Lower leg skin (tissue), 4 donors: ENCODE data around the gene MRPS33. TPM values are rescaled to one million over a fixed set of nuclear protein-coding genes. Genes with fewer than 3 reads are reported as not detected.

Source experiments
- DNase-seq, 2 donors: peaks; one replicate each; pipeline ENCODE4 v3.0.0-alpha.2; 2019; ENCODE audit warnings: low spot score in 2 of 2
- H3K4me3 ChIP-seq: fragments of 200-600 bp; sonication (generic); 2 replicates; pipeline ENCODE4 v1.5.1; 2017; ENCODE audit warnings: mild to moderate bottlenecking, low read depth; ENCODE audit not compliant: poor library complexity, severe bottlenecking
- POLR2A ChIP-seq, 2 donors: fragments of 450-650 bp; IDR thresholded peaks; one replicate each; pipeline ENCODE4 v1.6.1; 2016 to 2017; ENCODE audit warnings: antibody characterized with exemption in 2 of 2, mild to moderate bottlenecking in 1 of 2, moderate library complexity in 1 of 2
- WGBS, 2 donors: methylation state at CpG; one replicate each; pipeline ENCODE4 v1.1.5; 2018; 5-methylcytosine and 5-hydroxymethylcytosine counted together
- intact Hi-C: fragments of 100-400 bp; cut with DNase I; formaldehyde crosslinking; loops from one replicate; pipeline ENCODE4 v1.15.0; 2023; ENCODE audit warnings: low total_unique reads
- total RNA-seq, 4 donors: library from RNA; depleted of rRNA; stranded (reverse); fragments of >200 nt; gene quantifications; one replicate each; pipeline ENCODE4 v1.1.0, GENCODE V29; 2016
- TF ChIP-seq, protein P1 (sequence below), 3 donors: fragments of 450-650 bp; IDR thresholded peaks; one replicate each; pipeline ENCODE4 v1.5.1; 2016; ENCODE audit warnings: antibody characterized with exemption in 3 of 3, mild to moderate bottlenecking in 3 of 3, moderate library complexity in 2 of 3

MRPS33 gene
- total RNA-seq, 4 donors from 2014 or later = 10.1 to 24.1 (median 19.7) TPM

DNA sequence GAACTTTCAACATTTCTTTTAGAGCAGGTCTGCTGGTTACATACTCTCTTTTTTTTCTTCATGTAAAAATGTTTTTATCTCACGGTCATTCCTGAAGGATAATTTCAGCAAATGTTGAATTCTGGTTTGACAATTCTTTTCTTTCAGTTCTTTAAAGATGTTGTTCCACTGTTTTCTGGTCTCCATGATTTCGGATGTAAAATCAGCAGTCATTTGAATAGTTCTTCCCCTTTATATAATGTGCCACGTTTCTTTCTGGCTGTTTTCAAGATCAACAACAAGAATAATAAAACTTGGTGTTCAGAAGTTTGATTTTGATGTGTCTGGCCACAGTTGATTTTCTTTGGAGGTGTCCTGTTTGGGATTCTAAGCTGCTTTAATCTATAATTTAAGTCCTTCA is 14.0 kb upstream of the MRPS33 start:
- no peak for DNase-seq
- intact Hi-C loops = loop anchor here (5.0 kb wide), 1 partner anchor 986 kb away; no protein-coding TSS in a partner anchor
- TF ChIP-seq, protein P1, sequence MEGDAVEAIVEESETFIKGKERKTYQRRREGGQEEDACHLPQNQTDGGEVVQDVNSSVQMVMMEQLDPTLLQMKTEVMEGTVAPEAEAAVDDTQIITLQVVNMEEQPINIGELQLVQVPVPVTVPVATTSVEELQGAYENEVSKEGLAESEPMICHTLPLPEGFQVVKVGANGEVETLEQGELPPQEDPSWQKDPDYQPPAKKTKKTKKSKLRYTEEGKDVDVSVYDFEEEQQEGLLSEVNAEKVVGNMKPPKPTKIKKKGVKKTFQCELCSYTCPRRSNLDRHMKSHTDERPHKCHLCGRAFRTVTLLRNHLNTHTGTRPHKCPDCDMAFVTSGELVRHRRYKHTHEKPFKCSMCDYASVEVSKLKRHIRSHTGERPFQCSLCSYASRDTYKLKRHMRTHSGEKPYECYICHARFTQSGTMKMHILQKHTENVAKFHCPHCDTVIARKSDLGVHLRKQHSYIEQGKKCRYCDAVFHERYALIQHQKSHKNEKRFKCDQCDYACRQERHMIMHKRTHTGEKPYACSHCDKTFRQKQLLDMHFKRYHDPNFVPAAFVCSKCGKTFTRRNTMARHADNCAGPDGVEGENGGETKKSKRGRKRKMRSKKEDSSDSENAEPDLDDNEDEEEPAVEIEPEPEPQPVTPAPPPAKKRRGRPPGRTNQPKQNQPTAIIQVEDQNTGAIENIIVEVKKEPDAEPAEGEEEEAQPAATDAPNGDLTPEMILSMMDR (IDR thresholded peaks at IDR 0.05) = no peak
- no peak for TF ChIP-seq POLR2A (IDR thresholded peaks at IDR 0.05)
- 77 to 82% methylated on average over 3 of the region's 3 CpGs for WGBS, 2 donors
- H3K4me3 ChIP-seq = no peak overlapping the region

DNA sequence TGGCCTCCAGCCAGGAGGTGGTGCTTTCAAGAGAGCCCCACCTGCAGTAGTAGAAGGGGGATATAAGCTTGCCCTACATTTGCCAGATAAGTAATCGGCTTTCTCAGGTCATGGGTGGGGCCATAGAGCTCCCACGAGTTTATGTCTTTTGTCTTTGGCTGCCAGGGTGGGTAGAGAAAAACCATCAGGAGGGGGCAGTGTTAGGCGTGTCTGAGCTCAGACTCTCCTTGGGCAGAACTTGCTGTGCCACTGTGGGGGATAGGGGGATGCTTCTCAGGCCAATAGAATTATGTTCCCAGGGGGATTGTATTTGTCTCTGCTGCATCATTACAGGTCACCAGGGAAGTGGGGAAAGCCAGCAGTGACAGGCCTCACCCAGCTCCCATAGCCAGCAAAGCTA is 12.3 kb upstream of the MRPS33 start:
- no peak overlapping the region for H3K4me3 ChIP-seq
- TF ChIP-seq, protein P1 (IDR thresholded peaks at IDR 0.05) = no peak
- TF ChIP-seq POLR2A (IDR thresholded peaks at IDR 0.05) = no peak

GRCh38 chr7:141024668-141025067 is 9.9 kb upstream of the MRPS33 start:
- no peak overlapping the region for H3K4me3 ChIP-seq
- DNase-seq = no peak
- intact Hi-C loops = loop anchor here (5.0 kb wide), 1 partner anchor 982 kb away; no protein-coding TSS in a partner anchor
- 85 to 96% methylated on average over 1 of the region's 1 CpG for WGBS, 2 donors
- no peak for TF ChIP-seq POLR2A (IDR thresholded peaks at IDR 0.05)
- TF ChIP-seq, protein P1 (IDR thresholded peaks at IDR 0.05) = no peak

More for the DNA sequence above, 12.3 kb upstream of the MRPS33 start:
- intact Hi-C loops = loop anchor here (5.0 kb wide), 1 partner anchor 985 kb away; no protein-coding TSS in a partner anchor
- WGBS, 2 donors = 50 to 71% methylated on average over 3 of the region's 3 CpGs
- DNase-seq = no peak

DNA sequence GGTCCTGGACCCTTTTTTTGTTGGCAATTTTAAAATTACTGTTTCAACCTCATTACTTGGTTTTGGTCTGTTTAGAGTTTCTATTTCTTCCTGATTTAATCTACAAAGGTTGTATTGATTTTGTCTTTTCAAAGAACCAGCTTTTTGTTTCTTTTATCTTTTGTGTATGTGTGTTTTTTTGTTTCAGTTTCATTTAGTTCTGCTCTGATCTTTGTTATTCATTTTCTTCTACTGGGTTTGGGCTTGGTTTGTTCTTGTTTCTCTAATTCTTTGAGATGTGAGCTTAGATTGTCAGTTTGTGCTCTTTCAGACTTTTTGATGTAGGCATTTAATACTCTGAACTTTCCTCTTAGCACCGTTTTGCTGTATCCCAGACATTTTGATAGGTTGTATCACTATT is 8.5 kb upstream of the MRPS33 start:
- H3K4me3 ChIP-seq = no peak overlapping the region
- WGBS, 2 donors = 56 to 81% methylated on average over 1 of the region's 1 CpG
- TF ChIP-seq POLR2A (IDR thresholded peaks at IDR 0.05) = no peak
- TF ChIP-seq, protein P1 (IDR thresholded peaks at IDR 0.05) = no peak
- intact Hi-C loops = no loop called here
- DNase-seq = no peak

- DNase-seq = no peak
- WGBS, 2 donors = 89 to 90% methylated on average over 3 of the region's 3 CpGs
- intact Hi-C loops = no loop called here
- H3K4me3 ChIP-seq = no peak overlapping the region
- TF ChIP-seq, protein P1 (IDR thresholded peaks at IDR 0.05) = no peak
- no peak for TF ChIP-seq POLR2A (IDR thresholded peaks at IDR 0.05)
Measured at GRCh38 chr7:141017555-141017954, 2.8 kb upstream of the MRPS33 start.

DNA sequence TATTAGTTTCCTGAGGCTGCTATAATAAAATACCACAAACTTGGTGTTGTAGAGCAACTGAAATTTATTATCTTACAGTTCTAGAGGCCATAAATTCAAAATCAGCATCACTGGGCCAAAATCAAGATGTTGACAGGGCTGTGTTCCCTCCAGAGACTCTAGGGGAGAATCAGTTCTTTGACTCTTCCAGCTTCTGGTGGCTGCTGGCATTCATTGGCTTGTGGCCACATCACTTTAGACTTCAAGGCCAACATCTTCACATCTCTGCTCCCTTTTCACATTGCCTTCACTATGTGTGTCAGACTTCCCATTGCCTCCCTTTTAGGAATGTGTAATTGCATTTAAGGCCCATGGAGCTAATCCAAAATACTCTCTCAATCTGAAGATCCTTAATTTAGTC is 1.6 kb upstream of the MRPS33 start:
- no peak for DNase-seq
- no peak for TF ChIP-seq POLR2A (IDR thresholded peaks at IDR 0.05)
- TF ChIP-seq, protein P1 (IDR thresholded peaks at IDR 0.05) = no peak
- intact Hi-C loops = no loop called here

More for the DNA sequence above, 1.6 kb upstream of the MRPS33 start:
- H3K4me3 ChIP-seq = no peak overlapping the region
